Psoas muscle (tissue), 8 donors: ENCODE data around the gene RUVBL2. TPM values are rescaled to one million over a fixed set of nuclear protein-coding genes. Genes with fewer than 3 reads are reported as not detected.

Experiments used
- ATAC-seq, 4 donors: fragments of 200-7000 bp; cut with Tn5 transposase; one replicate each; pipeline ENCODE4 v1.9.1; 2020; ENCODE audit warnings: moderate library complexity in 3 of 4, mild to moderate bottlenecking in 2 of 4
- DNase-seq, 2 donors: peaks; one replicate each; pipeline ENCODE4 v3.0.0-alpha.2; 2020
- H3K27ac ChIP-seq: fragments of 200-600 bp; one replicate; pipeline ENCODE4 v1.8.0; 2022
- H3K27me3 ChIP-seq, 3 donors: fragments of 200-600 bp in 1 of 3; one replicate each; pipeline versions ENCODE4 v1.6.1 to v1.8.0; 2013 to 2022; ENCODE audit warnings: low read length in 2 of 3, mild to moderate bottlenecking in 2 of 3, moderate library complexity in 1 of 3; ENCODE audit not compliant: insufficient read depth in 3 of 3
- H3K36me3 ChIP-seq, 2 donors: fragments of 200-600 bp in 1 of 2; one replicate each; pipeline versions ENCODE4 v1.6.1 to v1.8.0; 2013 to 2022; ENCODE audit warnings: low read depth in 1 of 2, mild to moderate bottlenecking in 1 of 2, moderate library complexity in 1 of 2; ENCODE audit not compliant: insufficient read depth in 1 of 2
- H3K4me1 ChIP-seq: fragments of 200-600 bp; one replicate; pipeline ENCODE4 v1.8.0; 2022
- H3K4me3 ChIP-seq: fragments of 200-600 bp; one replicate; pipeline ENCODE4 v1.8.0; 2022; ENCODE audit warnings: mild to moderate bottlenecking
- H3K9me3 ChIP-seq: fragments of 200-600 bp; one replicate; pipeline ENCODE4 v1.8.0; 2022
- CTCF ChIP-seq: fragments of 200-600 bp; IDR thresholded peaks from one replicate; pipeline ENCODE4 v1.8.0; 2022; ENCODE audit warnings: antibody characterized with exemption
- WGBS, 3 donors: extraction: QIAGEN DNeasy Blood & Tissue Kit; methylation state at CpG; one replicate each; pipeline versions ENCODE4 v1.1.6 to v1.1.7; 2013; 5-methylcytosine and 5-hydroxymethylcytosine counted together
- intact Hi-C, 2 donors: fragments of 100-400 bp; cut with DNase I; formaldehyde crosslinking; loops; one replicate each; pipeline versions ENCODE4 v1.11.0 to v1.14.2; 2022
- polyA plus RNA-seq, 3 donors: library from polyadenylated mRNA; stranded (reverse); fragments of 200-250 nt; gene quantifications; one replicate each; pipeline ENCODE4 v1.2.3, GENCODE V29; 2013
- total RNA-seq, 4 donors: library from RNA; stranded (reverse); fragmentation: NEBNext Ultra II Directional in 2 of 4; extraction: Animal tissue kit (Norgen Biotek cat#: 25700) in 2 of 4; gene quantifications; one replicate each; pipeline versions ENCODE4 v1.2.1 to v1.2.4, GENCODE V29; 2021 to 2023
- donor health status: healthy with polysubstance abuse.
- donor health status: DM: no; HTN: no; CAD: no; lungs with moderate emphysema.
- donor health status: Bipolar disorder and iron deficiency.
- donor health status: healthy.
- donor health status: DM: yes; HTN: yes; CAD: no.
- donor health status: DM: no; HTN: no; CAD: no.
- donor health status: DM: no; HTN: no; CAD: no.
- donor health status: DM: yes; HTN: yes; CAD: no.

Gene RUVBL2
- total and polyA plus RNA-seq, 7 donors: 61.1 to 87.4 (median 76.5) TPM

GRCh38 chr19:48953990-48954594 lies 39.6 kb upstream of the RUVBL2 start:
- intact Hi-C loops: loop anchor here in 1 of 2 donors (5.0 kb wide), 1 partner anchor 47 kb away; no protein-coding TSS in a partner anchor
- Histone ChIP-seq H3K27ac (peak overlapping the region; percentile 88), H3K27me3 (no peaks in the 10 kb centered on the region), H3K4me1 (peaks cover 15% of the 10 kb centered on the region), H3K4me3 (peak overlapping the region; percentile 98), H3K9me3 (no peaks in the 10 kb centered on the region), H3K36me3 (peaks cover 0 to 14% of the 10 kb centered on the region in 2 donors)
- no peak for TF ChIP-seq CTCF
- peak in 2 of 4 donors; percentile 0 to 19 for ATAC-seq
- no peak for DNase-seq
- WGBS, 3 donors: 49 to 59% (median 55%) methylated on average over 11 of the region's 11 CpGs

GRCh38 chr19:48954595-48955307 lies 38.9 kb upstream of the RUVBL2 start, which contains the start of gene BAX:
TSS of gene BAX (plus strand) at chr19:48954875. CDS start at chr19:48954929, 54 bp downstream.
- ATAC-seq (peak; percentile 91 to 94 (median 92)), DNase-seq (peak; percentile 97 to 99)
- Histone ChIP-seq H3K9me3 (no peaks in the 10 kb centered on the region), H3K4me3 (peak within 1 kb of the TSS; percentile 98), H3K27ac (peak within 1 kb of the TSS; percentile 88), H3K36me3 (peaks cover 0 to 14% of the 10 kb centered on the region in 2 donors), H3K4me1 (peaks cover 15% of the 10 kb centered on the region), H3K27me3 (no peaks in the 10 kb centered on the region)
- 0 to 1% (median 0%) methylated on average over 62 to 71 of the region's 71 CpGs for WGBS, 3 donors
- intact Hi-C loops: loop anchor here in 1 of 2 donors (5.0 kb wide), 1 partner anchor 47 kb away; no protein-coding TSS in a partner anchor
- TF ChIP-seq CTCF: no peak

GRCh38 chr19:48955308-48955958 lies 38.3 kb upstream of the RUVBL2 start:
- no peak for ATAC-seq
- no peaks in the 10 kb centered on the region for H3K9me3 ChIP-seq
- H3K4me3 ChIP-seq: peak overlapping the region; percentile 98
- H3K27ac ChIP-seq: peak overlapping the region; percentile 88
- peaks cover 0 to 14% of the 10 kb centered on the region in 2 donors for H3K36me3 ChIP-seq
- no peak for DNase-seq
- peaks cover 15% of the 10 kb centered on the region for H3K4me1 ChIP-seq
- H3K27me3 ChIP-seq: no peaks in the 10 kb centered on the region
- TF ChIP-seq CTCF: no peak
- WGBS, 3 donors: 53 to 58% (median 54%) methylated on average over 16 of the region's 16 CpGs
- intact Hi-C loops: no loop called here

- no peak for TF ChIP-seq CTCF
- 94 to 99% (median 98%) methylated on average over 8 of the region's 8 CpGs for WGBS, 3 donors
- ATAC-seq (no peak), DNase-seq (no peak)
- H3K27me3 ChIP-seq: no peaks in the 10 kb centered on the region
- intact Hi-C loops: no loop called here
- no peak overlapping the region for H3K27ac ChIP-seq
- peaks cover 15% of the 10 kb centered on the region for H3K4me1 ChIP-seq
- no peak overlapping the region for H3K4me3 ChIP-seq
- H3K36me3 ChIP-seq: peaks cover 0 to 14% of the 10 kb centered on the region in 2 donors
- no peaks in the 10 kb centered on the region for H3K9me3 ChIP-seq
These were observed 35.7 kb upstream of the RUVBL2 start for GRCh38 chr19:48958006-48958405.
